Thyroid gland (tissue), 4 donors: ENCODE data around the gene RNF213.

ENCODE experiments used
- CTCF ChIP-seq, 6 experiments: fragments of 200-600 bp in 3 of 6; fragments of 450-650 bp in 3 of 6; sonication (generic) in 3 of 6; IDR thresholded peaks; one replicate each; pipeline ENCODE4 v1.5.1; 2016 to 2019; ENCODE audit warnings: antibody characterized with exemption in 6 of 6, mild to moderate bottlenecking in 2 of 6, inconsistent platforms in 1 of 6, moderate library complexity in 1 of 6
- POLR2A ChIP-seq, 2 donors: fragments of 450-650 bp; IDR thresholded peaks; one replicate each; pipeline ENCODE4 v1.6.1; 2017; ENCODE audit warnings: antibody characterized with exemption in 2 of 2, mild to moderate bottlenecking in 2 of 2, moderate library complexity in 1 of 2

GRCh38 chr17:80363120-80363515 lies 102.5 kb downstream of the RNF213 start:
- TF ChIP-seq CTCF (IDR thresholded peaks at IDR 0.05) (no peak), POLR2A (IDR thresholded peaks at IDR 0.05) (no peak)
